Progenitor cell of endocrine pancreas (in vitro differentiated cells): ENCODE measurements around the gene ODC1. TPM values are rescaled to one million over a fixed set of nuclear protein-coding genes. Genes with fewer than 3 reads are reported as not detected.
A peak's percentile ranks its signal among the peaks of the same experiment; 100 is the strongest.

Source experiments
- DNase-seq: peaks from one replicate; pipeline ENCODE4 v3.0.0; 2021; ENCODE audit warnings: low spot score; ENCODE audit not compliant: unreplicated experiment
- H3K27ac Mint-ChIP-seq: 2 replicates; pipeline ENCODE4 v1.8.0; 2021; ENCODE audit warnings: mild to moderate bottlenecking, moderate library complexity, mixed read lengths
- H3K27me3 Mint-ChIP-seq: 2 replicates; pipeline ENCODE4 v1.8.0; 2021; ENCODE audit warnings: mixed read lengths
- H3K36me3 Mint-ChIP-seq: 2 replicates; pipeline ENCODE4 v1.8.0; 2022; ENCODE audit warnings: mixed read lengths; ENCODE audit not compliant: insufficient read depth
- H3K4me1 Mint-ChIP-seq: 2 replicates; pipeline ENCODE4 v1.8.0; 2021; ENCODE audit warnings: low read depth, mixed read lengths
- H3K4me3 Mint-ChIP-seq: 2 replicates; pipeline ENCODE4 v1.8.0; 2021; ENCODE audit warnings: low read depth, mild to moderate bottlenecking, moderate library complexity, mixed read lengths
- H3K9me3 Mint-ChIP-seq: 2 replicates; pipeline ENCODE4 v1.8.0; 2021; ENCODE audit warnings: low read depth, mixed read lengths
- total RNA-seq: library from RNA; stranded (reverse); gene quantifications from 2 replicates; pipeline ENCODE4 v1.2.1, GENCODE V29; 2021
- TF ChIP-seq, protein P1 (sequence below): fragments of 200-600 bp; sonication (generic); IDR thresholded peaks from one replicate; pipeline ENCODE4 v1.5.0; 2021; ENCODE audit warnings: antibody characterized with exemption, mild to moderate bottlenecking; ENCODE audit not compliant: unreplicated experiment

The ODC1 gene
- total RNA-seq, 1 donor from 2014 or later, result 252 TPM

DNA sequence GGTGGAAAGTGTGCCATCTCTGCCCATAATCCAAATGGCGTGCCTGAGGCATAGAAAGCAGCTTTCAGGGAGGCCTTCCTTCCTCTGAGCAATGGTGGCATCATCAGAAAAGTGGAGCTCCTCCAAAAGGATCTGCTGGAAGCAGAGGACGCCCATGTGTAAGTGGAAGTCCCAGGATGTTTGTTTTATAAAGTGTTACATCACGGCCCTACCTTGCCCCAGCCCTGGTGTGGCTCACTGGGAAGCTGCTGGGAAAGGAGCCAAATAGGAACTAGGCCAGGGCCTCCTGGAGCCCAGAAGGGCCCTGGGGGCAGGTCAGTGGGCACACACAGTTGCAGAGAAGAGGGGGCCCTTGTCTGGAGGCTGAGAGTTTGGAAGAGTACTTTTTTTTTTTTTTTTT, 4.2 kb upstream of the ODC1 start:
- DNase-seq, result no peak
- no peak overlapping the region for H3K27ac Mint-ChIP-seq
- TF ChIP-seq, protein P1, sequence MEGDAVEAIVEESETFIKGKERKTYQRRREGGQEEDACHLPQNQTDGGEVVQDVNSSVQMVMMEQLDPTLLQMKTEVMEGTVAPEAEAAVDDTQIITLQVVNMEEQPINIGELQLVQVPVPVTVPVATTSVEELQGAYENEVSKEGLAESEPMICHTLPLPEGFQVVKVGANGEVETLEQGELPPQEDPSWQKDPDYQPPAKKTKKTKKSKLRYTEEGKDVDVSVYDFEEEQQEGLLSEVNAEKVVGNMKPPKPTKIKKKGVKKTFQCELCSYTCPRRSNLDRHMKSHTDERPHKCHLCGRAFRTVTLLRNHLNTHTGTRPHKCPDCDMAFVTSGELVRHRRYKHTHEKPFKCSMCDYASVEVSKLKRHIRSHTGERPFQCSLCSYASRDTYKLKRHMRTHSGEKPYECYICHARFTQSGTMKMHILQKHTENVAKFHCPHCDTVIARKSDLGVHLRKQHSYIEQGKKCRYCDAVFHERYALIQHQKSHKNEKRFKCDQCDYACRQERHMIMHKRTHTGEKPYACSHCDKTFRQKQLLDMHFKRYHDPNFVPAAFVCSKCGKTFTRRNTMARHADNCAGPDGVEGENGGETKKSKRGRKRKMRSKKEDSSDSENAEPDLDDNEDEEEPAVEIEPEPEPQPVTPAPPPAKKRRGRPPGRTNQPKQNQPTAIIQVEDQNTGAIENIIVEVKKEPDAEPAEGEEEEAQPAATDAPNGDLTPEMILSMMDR, result no peak
- peaks cover 13% of the 10 kb centered on the region for H3K4me1 Mint-ChIP-seq
- peaks cover 22% of the 10 kb centered on the region for H3K27me3 Mint-ChIP-seq
- H3K9me3 Mint-ChIP-seq, result no peaks in the 10 kb centered on the region
- H3K4me3 Mint-ChIP-seq, result no peak overlapping the region
- H3K36me3 Mint-ChIP-seq, result no peaks in the 10 kb centered on the region

DNA sequence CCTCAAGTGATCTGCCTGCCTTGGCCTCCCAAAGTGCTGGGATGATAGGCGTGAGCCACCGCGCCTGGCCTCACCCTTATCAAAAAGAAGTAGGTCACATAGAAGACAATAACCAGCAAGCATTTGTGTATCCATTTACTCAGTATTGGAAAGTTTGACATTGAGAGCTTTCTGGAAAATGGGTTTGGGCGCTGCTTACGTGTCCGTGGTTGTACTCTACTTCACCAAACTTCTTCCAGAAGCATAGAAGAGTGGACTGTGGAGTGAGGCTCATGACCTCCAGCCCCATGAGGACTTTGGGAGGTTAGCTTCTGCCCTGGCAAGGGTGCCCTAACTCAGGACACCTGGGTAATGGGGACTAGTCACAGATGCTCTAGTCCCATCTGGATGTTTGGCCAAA, 3.7 kb upstream of the ODC1 start:
- H3K4me1 Mint-ChIP-seq, result peaks cover 12% of the 10 kb centered on the region
- no peak overlapping the region for H3K27ac Mint-ChIP-seq
- peaks cover 22% of the 10 kb centered on the region for H3K27me3 Mint-ChIP-seq
- H3K9me3 Mint-ChIP-seq, result no peaks in the 10 kb centered on the region
- H3K4me3 Mint-ChIP-seq, result no peak overlapping the region
- no peaks in the 10 kb centered on the region for H3K36me3 Mint-ChIP-seq
- TF ChIP-seq, protein P1, result no peak
- no peak for DNase-seq

DNA sequence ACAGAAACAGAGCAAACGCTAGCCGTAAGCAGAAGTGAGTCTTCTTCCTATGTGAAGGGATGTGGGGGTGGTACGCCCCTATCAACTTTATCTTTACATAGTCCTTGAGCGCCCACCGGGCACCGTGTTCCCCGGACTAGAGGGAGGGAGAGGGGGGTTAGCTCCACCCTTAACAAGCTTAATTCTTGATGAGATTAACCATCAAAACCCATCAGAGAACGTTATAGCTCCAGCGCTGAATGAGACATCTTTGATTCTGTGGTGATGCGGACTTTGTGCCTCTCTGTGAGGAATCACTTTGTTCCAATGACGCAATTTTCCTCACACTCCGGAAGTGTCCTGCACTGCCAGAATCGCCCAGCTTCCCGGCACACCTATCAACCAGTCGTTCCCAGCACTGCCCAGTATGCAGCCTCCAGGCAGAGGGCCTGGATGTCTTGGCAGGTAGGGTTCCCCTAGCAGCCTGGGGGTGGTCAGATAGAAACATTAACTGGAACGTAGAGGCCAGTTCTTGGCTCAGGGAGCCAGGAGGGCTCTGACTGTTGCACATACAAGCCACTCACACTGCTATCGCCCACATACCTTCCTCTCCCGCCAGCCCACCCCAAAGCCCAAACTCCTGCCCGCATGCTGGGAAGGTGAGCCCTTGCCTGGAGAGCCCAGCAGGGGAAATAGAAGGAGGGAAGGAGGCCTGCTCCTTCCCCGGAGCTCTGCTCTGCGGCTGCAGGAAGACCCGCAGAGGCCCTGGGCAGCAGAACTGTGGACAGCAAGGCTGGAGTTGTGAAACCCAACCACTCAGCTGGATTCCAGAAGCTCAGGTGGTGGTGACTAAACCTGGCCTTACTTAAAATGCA, 1.9 kb upstream of the ODC1 start:
- H3K4me3 Mint-ChIP-seq, result peak overlapping the region; percentile 14
- peaks cover 17% of the 10 kb centered on the region for H3K27me3 Mint-ChIP-seq
- TF ChIP-seq, protein P1, result no peak
- peak overlapping the region; percentile 49 for H3K27ac Mint-ChIP-seq
- no peak for DNase-seq
- H3K4me1 Mint-ChIP-seq, result peaks cover 22% of the 10 kb centered on the region
- H3K9me3 Mint-ChIP-seq, result no peaks in the 10 kb centered on the region
- peaks cover under 1% of the 10 kb centered on the region for H3K36me3 Mint-ChIP-seq

DNA sequence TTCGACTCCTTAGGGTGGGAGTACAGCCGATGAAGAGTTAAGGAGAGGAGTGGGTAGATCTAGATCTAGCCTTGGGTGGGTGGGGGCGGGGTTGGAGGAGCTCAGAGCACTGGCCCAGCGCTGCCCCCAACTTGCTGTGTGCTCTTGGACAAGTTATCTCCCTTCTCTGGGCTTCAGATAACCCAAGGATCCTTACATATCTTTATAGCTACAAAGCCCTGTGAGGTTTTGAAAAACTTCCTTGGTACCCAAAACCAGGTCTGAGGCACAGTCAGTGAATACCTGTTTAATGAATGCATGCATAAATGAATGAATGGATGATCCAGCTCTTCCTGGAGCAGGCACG, 1.3 kb upstream of the ODC1 start:
- Mint-ChIP-seq H3K36me3 (peaks cover 7% of the 10 kb centered on the region), H3K27me3 (peaks cover 13% of the 10 kb centered on the region), H3K9me3 (no peaks in the 10 kb centered on the region), H3K4me1 (peaks cover 23% of the 10 kb centered on the region), H3K27ac (no peak overlapping the region), H3K4me3 (peak overlapping the region; percentile 53)
- TF ChIP-seq, protein P1, result no peak
- DNase-seq, result no peak

DNA sequence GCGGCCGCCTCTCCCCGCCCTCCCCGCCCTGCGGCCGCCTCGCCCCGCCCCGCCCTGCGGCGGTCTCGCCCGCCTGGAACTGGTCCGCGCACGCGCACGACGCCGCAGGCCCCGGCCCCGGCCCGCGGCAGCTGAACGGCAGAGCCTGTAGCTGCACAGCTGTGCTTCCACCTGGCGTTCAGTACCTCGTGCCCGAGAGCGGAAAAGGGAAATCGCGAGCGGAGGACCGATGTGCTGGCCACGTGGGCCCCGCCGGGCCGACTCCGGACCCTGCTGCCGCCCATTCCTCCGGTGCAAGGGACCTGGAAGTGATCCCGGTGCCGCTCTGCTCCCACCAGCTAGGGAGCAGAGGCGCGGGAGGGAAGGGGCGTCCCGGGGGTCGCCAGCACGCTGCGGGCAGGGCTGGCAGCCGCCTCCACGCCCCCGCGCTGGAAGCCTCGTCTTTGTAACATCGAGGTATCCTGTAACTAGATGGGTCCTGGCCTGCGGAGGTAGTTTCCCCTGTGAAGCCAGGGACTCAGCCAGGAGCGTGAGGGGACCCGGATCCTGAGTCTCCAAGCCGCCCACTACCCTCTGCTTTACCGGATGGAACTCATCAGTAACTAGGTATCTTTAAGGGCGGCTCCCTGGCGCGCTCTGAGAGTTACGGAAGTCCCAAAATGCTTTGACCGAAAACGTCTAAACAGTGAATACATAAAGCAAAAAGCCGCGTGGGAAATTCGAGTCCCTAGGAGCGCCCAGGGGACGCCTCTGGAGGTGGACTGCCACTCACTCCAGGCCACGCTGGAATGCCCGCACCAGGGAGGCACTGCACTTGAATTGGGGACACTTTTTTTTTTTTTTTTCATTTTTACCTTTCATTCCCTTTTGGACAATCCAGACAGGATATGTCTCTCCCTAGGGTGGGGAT, 704 bp upstream of the ODC1 start:
- peaks cover 11% of the 10 kb centered on the region for H3K36me3 Mint-ChIP-seq
- H3K9me3 Mint-ChIP-seq, result no peaks in the 10 kb centered on the region
- TF ChIP-seq, protein P1, result peak; percentile 25
- peaks cover 21% of the 10 kb centered on the region for H3K4me1 Mint-ChIP-seq
- peak overlapping the region; percentile 56 for H3K27ac Mint-ChIP-seq
- H3K27me3 Mint-ChIP-seq, result peaks cover 13% of the 10 kb centered on the region
- peak overlapping the region; percentile 53 for H3K4me3 Mint-ChIP-seq
- peak; percentile 90 for DNase-seq
